SK-N-SH (cell line): Measurements from ENCODE around the gene LANCL2. TPM values are rescaled to one million over a fixed set of nuclear protein-coding genes. Genes with fewer than 3 reads are reported as not detected.

Experiments
- CTCF ChIA-PET: fragments of 300-600, 350-600 bp; formaldehyde crosslinking; extraction: SDS; loops from one replicate; lab custom pipeline; 2021; lab: Yijun Ruan, JAX
- POLR2A ChIA-PET: fragments of 350-600 bp; sonication (Branson Sonifier 250); formaldehyde crosslinking; extraction: SDS; loops from one replicate; lab custom pipeline; 2020; ENCODE audit warnings: antibody characterized with exemption, inconsistent platforms; lab: Yijun Ruan, JAX
- DNase-seq: peaks from one replicate; pipeline ENCODE4 v3.0.0; 2012
- H2AFZ ChIP-seq: fragments of 200-600 bp; sonication (generic); 2 replicates; pipeline ENCODE4 v1.8.1; 2016; ENCODE audit warnings: antibody characterized with exemption, mild to moderate bottlenecking, low read depth
- H3F3A ChIP-seq: fragments of 200-600 bp; sonication (generic); replicated peaks from 2 replicates; pipeline ENCODE3; 2016; ENCODE audit warnings: antibody characterized with exemption, mild to moderate bottlenecking; ENCODE audit not compliant: insufficient read depth
- H3K27ac ChIP-seq, 2 experiments: fragments of 200-500 bp in 1 of 2; fragments of 200-600 bp in 1 of 2; sonication (Bioruptor generic) in 1 of 2; sonication (generic), shearing (Covaris generic) in 1 of 2; 2 replicates each; pipeline versions ENCODE4 v1.5.1 to v1.6.1; 2014 to 2016; ENCODE audit warnings: low read depth in 2 of 2, inconsistent platforms in 1 of 2, low read length in 1 of 2, mild to moderate bottlenecking in 1 of 2, mixed read lengths in 1 of 2
- H3K27me3 ChIP-seq: fragments of 200-600 bp; sonication (generic), shearing (Covaris generic); 2 replicates; pipeline ENCODE4 v1.6.1; 2016; ENCODE audit warnings: mixed run types; ENCODE audit not compliant: insufficient read depth
- H3K36me3 ChIP-seq, 2 experiments: fragments of 200-500 bp in 1 of 2; fragments of 200-600 bp in 1 of 2; sonication (Bioruptor generic) in 1 of 2; sonication (generic) in 1 of 2; replicated peaks in 1 of 2; 2 replicates each; pipeline versions ENCODE3 to v1.5.1; 2014 to 2016; ENCODE audit warnings: low read length in 1 of 2, mild to moderate bottlenecking in 1 of 2; ENCODE audit not compliant: insufficient read depth in 2 of 2, control insufficient read depth in 1 of 2
- H3K4me1 ChIP-seq, 2 experiments: fragments of 200-500 bp in 1 of 2; fragments of 200-600 bp in 1 of 2; sonication (Bioruptor generic) in 1 of 2; sonication (generic), shearing (Covaris generic) in 1 of 2; 2 replicates each; pipeline versions ENCODE4 v1.5.1 to v1.6.1; 2014 to 2016; ENCODE audit warnings: low read depth in 1 of 2, low read length in 1 of 2, mixed run types in 1 of 2; ENCODE audit not compliant: insufficient read depth in 2 of 2, control insufficient read depth in 1 of 2
- H3K4me2 ChIP-seq: fragments of 200-600 bp; sonication (generic), shearing (Covaris generic); 2 replicates; pipeline ENCODE4 v1.6.1; 2017; ENCODE audit warnings: mixed run types
- H3K4me3 ChIP-seq, 2 experiments: fragments of 200-500 bp in 1 of 2; fragments of 200-600 bp in 1 of 2; sonication (Bioruptor generic) in 1 of 2; sonication (generic), shearing (Covaris generic) in 1 of 2; 2 replicates each; pipeline versions ENCODE4 v1.5.1 to v1.8.1; 2014 to 2016; ENCODE audit warnings: low read depth in 2 of 2, inconsistent platforms in 1 of 2, low read length in 1 of 2, mild to moderate bottlenecking in 1 of 2, mixed read lengths in 1 of 2, moderate library complexity in 1 of 2
- H3K79me2 ChIP-seq: fragments of 200-600 bp; sonication (generic); 2 replicates; pipeline ENCODE4 v1.8.1; 2017; ENCODE audit warnings: mild to moderate bottlenecking; ENCODE audit not compliant: insufficient read depth
- H3K9ac ChIP-seq: fragments of 200-600 bp; sonication (generic); 2 replicates; pipeline ENCODE4 v1.6.1; 2017; ENCODE audit warnings: mixed run types
- H3K9me2 ChIP-seq: fragments of 200-600 bp; sonication (generic); 2 replicates; pipeline ENCODE4 v1.6.1; 2017; ENCODE audit warnings: mixed run types
- H3K9me3 ChIP-seq: fragments of 200-600 bp; sonication (generic); 2 replicates; pipeline ENCODE4 v1.6.1; 2017; ENCODE audit warnings: mixed run types, mild to moderate bottlenecking, moderate library complexity
- H4K20me1 ChIP-seq: fragments of 200-600 bp; sonication (generic); 2 replicates; pipeline ENCODE4 v1.6.1; 2017; ENCODE audit warnings: mild to moderate bottlenecking, mixed run types; ENCODE audit not compliant: insufficient read depth
- FOXJ3 ChIP-seq: sonication (generic); formaldehyde crosslinking; IDR thresholded peaks from 2 replicates; pipeline ENCODE4 v1.5.1; 2020; ENCODE audit warnings: mild to moderate bottlenecking, missing genetic modification reagents
- FOXM1 ChIP-seq: IDR thresholded peaks from 2 replicates; pipeline ENCODE4 v1.4.0; 2012; ENCODE audit warnings: low read depth, mild to moderate bottlenecking
- GABPA ChIP-seq: IDR thresholded peaks from 2 replicates; pipeline ENCODE4 v1.4.0; 2012; ENCODE audit warnings: low read depth, mild to moderate bottlenecking
- JUND ChIP-seq: IDR thresholded peaks from 2 replicates; pipeline ENCODE4 v1.4.0; 2012
- MXI1 ChIP-seq: IDR thresholded peaks from 2 replicates; pipeline ENCODE4 v1.6.1; 2012; ENCODE audit warnings: mild to moderate bottlenecking, low read depth, low read length, improper control_type of control experiment
- RAD21 ChIP-seq: IDR thresholded peaks from 2 replicates; pipeline ENCODE4 v1.6.1; 2012; ENCODE audit warnings: mild to moderate bottlenecking, low read length
- RCOR1 ChIP-seq: fragments of 150-350 bp; IDR thresholded peaks from 2 replicates; pipeline ENCODE4 v1.6.1; 2017; ENCODE audit warnings: antibody characterized with exemption, low read length
- RFX5 ChIP-seq: IDR thresholded peaks from 2 replicates; pipeline ENCODE4 v1.6.1; 2012; ENCODE audit warnings: mild to moderate bottlenecking, improper control_type of control experiment, low read length
- SMC3 ChIP-seq: IDR thresholded peaks from 2 replicates; pipeline ENCODE4 v1.6.1; 2012; ENCODE audit warnings: low read depth, low read length, improper control_type of control experiment
- TAF1 ChIP-seq: IDR thresholded peaks from 2 replicates; pipeline ENCODE4 v1.6.1; 2012; ENCODE audit warnings: low read depth, mild to moderate bottlenecking, low read length, moderate library complexity, borderline replicate concordance
- TCF12 ChIP-seq: IDR thresholded peaks from 2 replicates; pipeline ENCODE4 v1.4.0; 2012
- TEAD4 ChIP-seq: IDR thresholded peaks from 2 replicates; pipeline ENCODE4 v1.4.0; 2012; ENCODE audit warnings: mild to moderate bottlenecking, borderline replicate concordance; ENCODE audit not compliant: insufficient read depth
- YY1 ChIP-seq: IDR thresholded peaks from 2 replicates; pipeline ENCODE4 v1.4.0; 2012; ENCODE audit warnings: low read depth, mild to moderate bottlenecking
- WGBS: methylation state at CpG from one replicate; pipeline ENCODE4 v1.1.6; 2017; ENCODE audit warnings: low lambda C conversion rate; 5-methylcytosine and 5-hydroxymethylcytosine counted together
- polyA plus RNA-seq, 3 experiments: library from polyadenylated mRNA; depleted of rRNA; stranded (reverse); fragments of >200 nt; gene quantifications; 2 replicates each; pipeline ENCODE4 v1.2.3, GENCODE V29; 2012
- TF ChIP-seq, protein P1 (sequence below): IDR thresholded peaks from 2 replicates; pipeline ENCODE4 v1.6.1; 2012; ENCODE audit warnings: mild to moderate bottlenecking, low read depth, low read length, moderate library complexity
- TF ChIP-seq, protein P2 (sequence below): IDR thresholded peaks from 2 replicates; pipeline ENCODE4 v1.4.0; 2012; ENCODE audit warnings: low read depth
- TF ChIP-seq, protein P3 (sequence below): fragments of 150-350 bp; IDR thresholded peaks from 2 replicates; pipeline ENCODE4 v1.6.1; 2017; ENCODE audit warnings: antibody characterized with exemption, low read length, low read depth, borderline replicate concordance
- TF ChIP-seq, protein P4 (sequence below): fragments of 200-600 bp; sonication (generic); IDR thresholded peaks from 2 replicates; pipeline ENCODE4 v1.6.1; 2017; ENCODE audit warnings: antibody characterized with exemption, mild to moderate bottlenecking, moderate library complexity

Gene LANCL2
- polyA plus RNA-seq, 1 of the 3 experiments (the other 2 are of a cell fraction) = 36.7 TPM

DNA sequence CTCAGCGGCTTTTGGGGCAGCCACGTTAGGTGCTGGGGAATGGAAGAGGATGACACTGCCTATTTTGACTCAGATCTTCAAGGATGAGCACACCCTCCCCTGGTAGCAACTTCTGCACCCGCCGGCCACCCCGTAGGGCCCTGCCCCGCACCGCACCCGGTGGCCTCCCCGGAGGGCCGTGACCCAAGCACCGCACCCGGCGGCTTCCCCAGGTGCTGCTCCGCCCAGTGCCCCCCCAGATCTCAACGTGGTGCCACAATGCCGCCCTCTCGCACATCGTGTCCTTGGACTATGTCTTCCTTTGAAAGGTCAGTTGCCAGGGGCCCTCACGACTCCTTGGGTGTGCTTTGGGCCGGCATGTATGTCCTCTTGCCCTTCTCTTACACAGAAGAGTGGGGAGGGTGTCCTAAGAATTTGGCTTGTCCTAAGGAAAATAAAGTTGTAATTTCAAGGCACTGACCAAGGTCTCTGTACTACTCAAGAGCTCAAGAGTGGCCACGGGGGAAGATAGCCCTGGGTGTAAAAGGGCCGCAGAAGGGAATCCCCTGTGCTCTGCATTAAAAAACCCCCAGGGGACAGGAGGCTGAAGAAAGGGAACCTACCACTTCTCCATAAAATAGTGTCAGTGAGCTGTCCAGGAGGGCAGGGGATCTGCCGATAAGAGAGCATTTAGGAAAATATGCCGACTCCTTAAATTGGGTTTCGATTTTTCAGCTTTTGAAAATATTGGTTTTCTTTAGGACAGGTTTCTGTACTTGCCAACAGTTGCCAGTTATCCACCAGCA, 1.6 kb upstream of the LANCL2 start (continued):
- TF ChIP-seq, protein P1, sequence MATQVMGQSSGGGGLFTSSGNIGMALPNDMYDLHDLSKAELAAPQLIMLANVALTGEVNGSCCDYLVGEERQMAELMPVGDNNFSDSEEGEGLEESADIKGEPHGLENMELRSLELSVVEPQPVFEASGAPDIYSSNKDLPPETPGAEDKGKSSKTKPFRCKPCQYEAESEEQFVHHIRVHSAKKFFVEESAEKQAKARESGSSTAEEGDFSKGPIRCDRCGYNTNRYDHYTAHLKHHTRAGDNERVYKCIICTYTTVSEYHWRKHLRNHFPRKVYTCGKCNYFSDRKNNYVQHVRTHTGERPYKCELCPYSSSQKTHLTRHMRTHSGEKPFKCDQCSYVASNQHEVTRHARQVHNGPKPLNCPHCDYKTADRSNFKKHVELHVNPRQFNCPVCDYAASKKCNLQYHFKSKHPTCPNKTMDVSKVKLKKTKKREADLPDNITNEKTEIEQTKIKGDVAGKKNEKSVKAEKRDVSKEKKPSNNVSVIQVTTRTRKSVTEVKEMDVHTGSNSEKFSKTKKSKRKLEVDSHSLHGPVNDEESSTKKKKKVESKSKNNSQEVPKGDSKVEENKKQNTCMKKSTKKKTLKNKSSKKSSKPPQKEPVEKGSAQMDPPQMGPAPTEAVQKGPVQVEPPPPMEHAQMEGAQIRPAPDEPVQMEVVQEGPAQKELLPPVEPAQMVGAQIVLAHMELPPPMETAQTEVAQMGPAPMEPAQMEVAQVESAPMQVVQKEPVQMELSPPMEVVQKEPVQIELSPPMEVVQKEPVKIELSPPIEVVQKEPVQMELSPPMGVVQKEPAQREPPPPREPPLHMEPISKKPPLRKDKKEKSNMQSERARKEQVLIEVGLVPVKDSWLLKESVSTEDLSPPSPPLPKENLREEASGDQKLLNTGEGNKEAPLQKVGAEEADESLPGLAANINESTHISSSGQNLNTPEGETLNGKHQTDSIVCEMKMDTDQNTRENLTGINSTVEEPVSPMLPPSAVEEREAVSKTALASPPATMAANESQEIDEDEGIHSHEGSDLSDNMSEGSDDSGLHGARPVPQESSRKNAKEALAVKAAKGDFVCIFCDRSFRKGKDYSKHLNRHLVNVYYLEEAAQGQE = no peak
- TF ChIP-seq RCOR1 = no peak
- TF ChIP-seq, all 33 proteins: peak for 0

DNA sequence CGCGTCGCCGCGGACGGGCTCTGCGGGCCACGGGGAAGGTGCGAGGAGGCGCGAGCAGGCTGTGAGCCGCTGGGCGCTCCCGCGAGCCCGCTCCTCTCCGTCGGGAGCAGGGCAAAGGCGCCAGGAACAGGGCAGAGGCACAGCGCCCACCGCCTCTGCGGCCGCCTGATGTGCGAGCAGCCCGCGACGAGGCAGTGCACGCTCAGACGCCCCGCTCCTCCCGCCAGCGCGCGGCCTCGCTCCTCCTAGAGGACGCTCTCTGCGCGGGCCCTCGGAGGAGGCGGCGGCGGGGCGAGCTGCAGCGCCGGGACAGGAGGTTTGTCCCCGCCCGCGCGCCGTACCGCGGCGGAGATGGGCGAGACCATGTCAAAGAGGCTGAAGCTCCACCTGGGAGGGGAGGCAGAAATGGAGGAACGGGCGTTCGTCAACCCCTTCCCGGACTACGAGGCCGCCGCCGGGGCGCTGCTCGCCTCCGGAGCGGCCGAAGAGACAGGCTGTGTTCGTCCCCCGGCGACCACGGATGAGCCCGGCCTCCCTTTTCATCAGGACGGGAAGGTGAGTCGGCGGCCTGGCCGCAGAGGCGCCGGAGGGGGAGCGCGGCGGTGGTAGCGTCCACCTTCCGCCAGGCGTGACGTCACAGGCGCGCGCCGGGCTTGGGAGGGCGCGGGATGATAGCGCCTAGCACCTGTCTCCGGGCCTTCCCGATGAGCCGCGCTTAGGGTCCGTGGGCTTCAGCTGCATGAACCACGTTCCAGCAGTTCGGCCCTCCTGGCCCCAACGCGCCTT, 731 bp downstream of the LANCL2 start:
- H3K4me1 ChIP-seq = peaks cover 20 to 23% of the 10 kb centered on the region in 2 experiments
- TF ChIP-seq JUND = peak; percentile 54; the same call in 1 of the 2 replicates
- TF ChIP-seq, protein P2, sequence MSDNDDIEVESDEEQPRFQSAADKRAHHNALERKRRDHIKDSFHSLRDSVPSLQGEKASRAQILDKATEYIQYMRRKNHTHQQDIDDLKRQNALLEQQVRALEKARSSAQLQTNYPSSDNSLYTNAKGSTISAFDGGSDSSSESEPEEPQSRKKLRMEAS = peak; percentile 85
- TF ChIP-seq MXI1 = peak; percentile 85
- TF ChIP-seq RAD21 = 0 out of 2 replicates have a peak, but pooled peaks have one; percentile 25
- TF ChIP-seq FOXM1 = 0 out of 2 replicates have a peak, but pooled peaks have one; percentile 24
- TF ChIP-seq, protein P3, sequence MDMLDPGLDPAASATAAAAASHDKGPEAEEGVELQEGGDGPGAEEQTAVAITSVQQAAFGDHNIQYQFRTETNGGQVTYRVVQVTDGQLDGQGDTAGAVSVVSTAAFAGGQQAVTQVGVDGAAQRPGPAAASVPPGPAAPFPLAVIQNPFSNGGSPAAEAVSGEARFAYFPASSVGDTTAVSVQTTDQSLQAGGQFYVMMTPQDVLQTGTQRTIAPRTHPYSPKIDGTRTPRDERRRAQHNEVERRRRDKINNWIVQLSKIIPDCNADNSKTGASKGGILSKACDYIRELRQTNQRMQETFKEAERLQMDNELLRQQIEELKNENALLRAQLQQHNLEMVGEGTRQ = no peak
- TF ChIP-seq RFX5 = no peak
- TF ChIP-seq, protein P1 = peak; percentile 62; the same call in 1 of the 2 replicates
- TF ChIP-seq, protein P4, sequence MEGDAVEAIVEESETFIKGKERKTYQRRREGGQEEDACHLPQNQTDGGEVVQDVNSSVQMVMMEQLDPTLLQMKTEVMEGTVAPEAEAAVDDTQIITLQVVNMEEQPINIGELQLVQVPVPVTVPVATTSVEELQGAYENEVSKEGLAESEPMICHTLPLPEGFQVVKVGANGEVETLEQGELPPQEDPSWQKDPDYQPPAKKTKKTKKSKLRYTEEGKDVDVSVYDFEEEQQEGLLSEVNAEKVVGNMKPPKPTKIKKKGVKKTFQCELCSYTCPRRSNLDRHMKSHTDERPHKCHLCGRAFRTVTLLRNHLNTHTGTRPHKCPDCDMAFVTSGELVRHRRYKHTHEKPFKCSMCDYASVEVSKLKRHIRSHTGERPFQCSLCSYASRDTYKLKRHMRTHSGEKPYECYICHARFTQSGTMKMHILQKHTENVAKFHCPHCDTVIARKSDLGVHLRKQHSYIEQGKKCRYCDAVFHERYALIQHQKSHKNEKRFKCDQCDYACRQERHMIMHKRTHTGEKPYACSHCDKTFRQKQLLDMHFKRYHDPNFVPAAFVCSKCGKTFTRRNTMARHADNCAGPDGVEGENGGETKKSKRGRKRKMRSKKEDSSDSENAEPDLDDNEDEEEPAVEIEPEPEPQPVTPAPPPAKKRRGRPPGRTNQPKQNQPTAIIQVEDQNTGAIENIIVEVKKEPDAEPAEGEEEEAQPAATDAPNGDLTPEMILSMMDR = peak; percentile 43
- TF ChIP-seq TEAD4 = 0 out of 2 replicates have a peak, but pooled peaks have one; percentile 58
- peak; percentile 31 for TF ChIP-seq SMC3
- peak; percentile 82 for TF ChIP-seq TAF1
- TF ChIP-seq FOXJ3 (CRISPR knock-in tag) = peak; percentile 51
- peak; percentile 80 for TF ChIP-seq GABPA
- TF ChIP-seq TCF12 = peak; percentile 14; the same call in 1 of the 2 replicates
- peak; percentile 86 for TF ChIP-seq YY1

More for the DNA sequence above, 731 bp downstream of the LANCL2 start:
- 0% methylated on average over 25 of the region's 101 CpGs for WGBS
- H3K36me3 ChIP-seq = peaks cover 3 to 12% of the 10 kb centered on the region in 2 experiments
- peaks cover 26% of the 10 kb centered on the region for H3F3A ChIP-seq
- H3K27ac ChIP-seq = peak overlapping the region in 1 of 2 experiments; percentile 99; a peak in 3 of 4 replicates
- POLR2A ChIA-PET = interaction anchor here (0.6 to 1.9 kb wide), 21 partner anchors 9 to 740 kb away, joined by 3 to 19 read pairs (median 4); partner anchors contain the start of genes CHCHD2, SEC61G and VOPP1
- H4K20me1 ChIP-seq = no peaks in the 10 kb centered on the region
- peak overlapping the region; percentile 66 to 95 for H3K4me3 ChIP-seq
- H3K4me2 ChIP-seq = peak overlapping the region; percentile 80
- no peaks in the 10 kb centered on the region for H3K27me3 ChIP-seq
- H3K9me2 ChIP-seq = no peaks in the 10 kb centered on the region
- H3K9me3 ChIP-seq = no peaks in the 10 kb centered on the region
- CTCF ChIA-PET = interaction anchor here (0.7 to 2.4 kb wide), 6 partner anchors 15 to 592 kb away, joined by 3 to 11 read pairs (median 4); no protein-coding TSS in a partner anchor
- DNase-seq = peak; percentile 98
- peak overlapping the region; percentile 97 for H3K9ac ChIP-seq
- H2AFZ ChIP-seq = peak overlapping the region; percentile 89
- H3K79me2 ChIP-seq = peaks cover 20% of the 10 kb centered on the region
